ENCODE data around the gene COX8C. TPM values are rescaled to one million over a fixed set of nuclear protein-coding genes. Genes with fewer than 3 reads are reported as not detected.

The COX8C gene
- polyA plus RNA-seq, 3 donors = not detected

DNA sequence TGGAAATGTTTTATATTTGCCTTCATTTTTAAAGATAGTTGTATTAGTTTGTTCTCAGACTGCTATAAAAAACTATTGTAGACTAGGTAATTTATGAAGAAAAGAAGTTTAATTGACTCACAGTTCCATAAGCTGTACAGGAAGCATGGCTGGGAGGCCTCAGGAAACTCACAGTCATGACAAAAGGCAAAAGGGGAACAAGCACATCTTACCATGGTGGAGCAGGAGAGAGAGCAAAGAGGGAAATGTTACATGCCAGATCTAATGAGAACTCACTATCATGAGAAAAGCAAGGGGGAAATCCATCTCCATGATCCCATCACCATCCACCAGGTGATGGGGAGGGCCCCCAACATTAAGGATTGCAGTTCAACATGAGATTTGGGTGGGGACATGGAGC, 48.2 kb downstream of the COX8C start:
- Mint-ChIP-seq H3K27ac (peak overlapping the region in 5 of 7 donors; percentile 5 to 84 (median 64)), H3K27me3 (ENCODE audit: low read depth in 3 of 3) (peaks cover 0 to 2% (median 1%) of the 10 kb centered on the region in 3 donors), H3K9me3 (peaks cover 12 to 34% (median 24%) of the 10 kb centered on the region in 7 donors), H3K36me3 (peaks cover 0 to 7% of the 10 kb centered on the region in 2 donors), H3K4me1 (peaks cover 7% of the 10 kb centered on the region), H3K4me3 (peak overlapping the region in 1 of 2 donors; percentile 11)
- peaks cover 0 to 9% of the 10 kb centered on the region in 2 donors for H3K4me1 ChIP-seq (ENCODE audit: control insufficient read depth in 1 of 2, insufficient read depth in 2 of 2, low read length in 2 of 2)
- DNase-seq = peak; percentile 40 to 77 (median 50)
- H3K27me3 ChIP-seq (ENCODE audit: control insufficient read depth in 2 of 2, insufficient read depth in 2 of 2, low read length in 2 of 2) = no peaks in the 10 kb centered on the region
- H3K9ac ChIP-seq (ENCODE audit: insufficient read depth, low read length, poor library complexity, severe bottlenecking) = no peak overlapping the region
- peaks cover 8 to 14% of the 10 kb centered on the region in 2 donors for H3K9me3 ChIP-seq (replicated peaks in 1 of 2; ENCODE audit: control insufficient read depth in 1 of 2, insufficient read depth in 1 of 2, low read length in 2 of 2)
- H3K79me2 ChIP-seq (ENCODE audit: insufficient read depth, low read length) = no peaks in the 10 kb centered on the region
- H3K36me3 ChIP-seq (replicated peaks in 1 of 2; ENCODE audit: control insufficient read depth in 1 of 2, insufficient read depth in 2 of 2, low read length in 2 of 2) = no peaks in the 10 kb centered on the region
- H3K4me3 ChIP-seq (replicated peaks in 1 of 3; ENCODE audit: low read depth in 2 of 3, low read length in 3 of 3) = no peak overlapping the region
- H3K4me2 ChIP-seq (replicated peaks; ENCODE audit: extremely low read depth, low read length, poor library complexity, severe bottlenecking) = no peak overlapping the region
- TF ChIP-seq, protein P1, sequence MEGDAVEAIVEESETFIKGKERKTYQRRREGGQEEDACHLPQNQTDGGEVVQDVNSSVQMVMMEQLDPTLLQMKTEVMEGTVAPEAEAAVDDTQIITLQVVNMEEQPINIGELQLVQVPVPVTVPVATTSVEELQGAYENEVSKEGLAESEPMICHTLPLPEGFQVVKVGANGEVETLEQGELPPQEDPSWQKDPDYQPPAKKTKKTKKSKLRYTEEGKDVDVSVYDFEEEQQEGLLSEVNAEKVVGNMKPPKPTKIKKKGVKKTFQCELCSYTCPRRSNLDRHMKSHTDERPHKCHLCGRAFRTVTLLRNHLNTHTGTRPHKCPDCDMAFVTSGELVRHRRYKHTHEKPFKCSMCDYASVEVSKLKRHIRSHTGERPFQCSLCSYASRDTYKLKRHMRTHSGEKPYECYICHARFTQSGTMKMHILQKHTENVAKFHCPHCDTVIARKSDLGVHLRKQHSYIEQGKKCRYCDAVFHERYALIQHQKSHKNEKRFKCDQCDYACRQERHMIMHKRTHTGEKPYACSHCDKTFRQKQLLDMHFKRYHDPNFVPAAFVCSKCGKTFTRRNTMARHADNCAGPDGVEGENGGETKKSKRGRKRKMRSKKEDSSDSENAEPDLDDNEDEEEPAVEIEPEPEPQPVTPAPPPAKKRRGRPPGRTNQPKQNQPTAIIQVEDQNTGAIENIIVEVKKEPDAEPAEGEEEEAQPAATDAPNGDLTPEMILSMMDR (IDR thresholded peaks at IDR 0.05) = no peak
- H3K27ac ChIP-seq (ENCODE audit: low read depth in 1 of 2, low read length in 2 of 2) = peak overlapping the region in 1 of 2 donors; percentile 6
- intact Hi-C loops (cut with micrococcal nuclease) = no loop called here
- H2AFZ ChIP-seq (ENCODE audit: insufficient read depth, low read depth, low read length, poor library complexity, severe bottlenecking) = no peak overlapping the region
- H4K20me1 ChIP-seq (ENCODE audit: insufficient read depth, low read length) = no peaks in the 10 kb centered on the region

DNA sequence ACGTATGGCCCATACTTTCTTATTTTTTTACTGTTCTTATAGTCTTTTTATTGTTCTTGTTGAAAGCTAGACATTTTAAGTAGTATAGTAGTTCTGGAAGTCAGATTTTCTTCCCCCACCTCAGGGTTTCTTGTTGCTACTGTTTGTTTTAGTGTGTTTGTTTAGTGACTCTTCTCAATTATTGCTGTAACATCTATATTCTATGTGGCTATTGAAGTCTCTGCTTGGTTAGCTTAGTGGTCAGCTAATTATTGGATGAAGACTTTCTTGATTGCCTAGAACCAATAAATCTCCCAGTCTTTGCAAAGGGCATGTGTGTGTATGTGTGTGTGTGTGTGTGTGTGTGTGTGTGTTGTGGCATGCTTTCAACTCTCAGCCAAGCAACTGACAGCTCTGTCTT, 49.5 kb downstream of the COX8C start:
- Histone ChIP-seq H3K9ac (ENCODE audit: insufficient read depth, low read length, poor library complexity, severe bottlenecking) (no peak overlapping the region), H4K20me1 (ENCODE audit: insufficient read depth, low read length) (no peaks in the 10 kb centered on the region), H3K79me2 (ENCODE audit: insufficient read depth, low read length) (no peaks in the 10 kb centered on the region), H3K27ac (ENCODE audit: low read depth in 1 of 2, low read length in 2 of 2) (no peak overlapping the region), H3K9me3 (replicated peaks in 1 of 2; ENCODE audit: control insufficient read depth in 1 of 2, insufficient read depth in 1 of 2, low read length in 2 of 2) (peaks cover 8 to 14% of the 10 kb centered on the region in 2 donors), H3K27me3 (ENCODE audit: control insufficient read depth in 2 of 2, insufficient read depth in 2 of 2, low read length in 2 of 2) (no peaks in the 10 kb centered on the region), H3K4me2 (replicated peaks; ENCODE audit: extremely low read depth, low read length, poor library complexity, severe bottlenecking) (no peak overlapping the region), H3K4me1 (ENCODE audit: control insufficient read depth in 1 of 2, insufficient read depth in 2 of 2, low read length in 2 of 2) (peaks cover 0 to 9% of the 10 kb centered on the region in 2 donors), H3K36me3 (replicated peaks in 1 of 2; ENCODE audit: control insufficient read depth in 1 of 2, insufficient read depth in 2 of 2, low read length in 2 of 2) (no peaks in the 10 kb centered on the region), H3K4me3 (replicated peaks in 1 of 3; ENCODE audit: low read depth in 2 of 3, low read length in 3 of 3) (no peak overlapping the region), H2AFZ (ENCODE audit: insufficient read depth, low read depth, low read length, poor library complexity, severe bottlenecking) (no peak overlapping the region)
- H3K27me3 Mint-ChIP-seq (ENCODE audit: low read depth in 3 of 3) = peaks cover 0 to 2% (median 2%) of the 10 kb centered on the region in 3 donors
- intact Hi-C loops (cut with micrococcal nuclease) = no loop called here
- WGBS (ENCODE audit: insufficient coverage) = no CpG with 5 or more reads among the region's 1 CpG
- peaks cover 7% of the 10 kb centered on the region for H3K4me1 Mint-ChIP-seq
- DNase-seq = no peak
- H3K9me3 Mint-ChIP-seq = peaks cover 12 to 37% (median 26%) of the 10 kb centered on the region in 7 donors
- H3K36me3 Mint-ChIP-seq = peaks cover 0 to 7% of the 10 kb centered on the region in 2 donors
- TF ChIP-seq, protein P1 (IDR thresholded peaks at IDR 0.05) = no peak
- no peak overlapping the region for H3K4me3 Mint-ChIP-seq
- no peak overlapping the region for H3K27ac Mint-ChIP-seq

Small RNA genes within 50 kb of the gene (small RNA-seq; reads per million reads assigned to genes)
- gene RF00019 (ENCODE audit: insufficient read length, low read depth) = not detected

Other genes with a start within 250 kb of the COX8C start
- 100 to 1,000 TPM in 1 of 3 donors, 10 to 100 TPM in 2; 57.1 to 144 (median 63.0) TPM for gene ITPK1, start 231.3 kb upstream of the COX8C start, polyA plus RNA-seq
- gene MOAP1, start 162.3 kb upstream of the COX8C start, polyA plus RNA-seq = 10 to 100 TPM; 22.5 to 53.9 (median 22.6) TPM
- 10 to 100 TPM; 10.8 to 43.3 (median 36.9) TPM for gene LYSET, start 161.9 kb upstream of the COX8C start, polyA plus RNA-seq
- 10 to 100 TPM in 2 of 3 donors, 1 to 10 TPM in 1; 4.8 to 24.0 (median 22.7) TPM for gene GON7, start 140.1 kb upstream of the COX8C start, polyA plus RNA-seq
- gene UBR7, start 139.9 kb upstream of the COX8C start, polyA plus RNA-seq = 10 to 100 TPM in 2 of 3 donors, 1 to 10 TPM in 1; 8.2 to 16.7 (median 14.0) TPM
- gene BTBD7, start 14.1 kb upstream of the COX8C start, polyA plus RNA-seq = 1 to 10 TPM; 8.3 to 8.6 (median 8.5) TPM
- gene UNC79, start 83.8 kb downstream of the COX8C start, polyA plus RNA-seq = under 1 TPM in 2 of 3 donors, not detected in 1; 0.01 to 0.02 TPM